Testis (tissue), 3 donors: ENCODE data around the gene NCOR1. TPM values are rescaled to one million over a fixed set of nuclear protein-coding genes. Genes with fewer than 3 reads are reported as not detected.
A peak's percentile ranks its signal among the peaks of the same experiment; 100 is the strongest.

Source experiments
- DNase-seq: peaks from one replicate; pipeline ENCODE4 v3.0.0-alpha.2; 2019
- H3K27ac ChIP-seq, 2 donors: fragments of 200-600 bp; sonication (generic); one replicate each; pipeline ENCODE4 v1.5.1; 2019
- H3K27me3 ChIP-seq: fragments of 200-600 bp; sonication (generic); one replicate; pipeline ENCODE4 v1.5.1; 2019
- H3K36me3 ChIP-seq: fragments of 200-600 bp; sonication (generic); one replicate; pipeline ENCODE4 v1.5.1; 2017; ENCODE audit warnings: low read depth; ENCODE audit errors: missing control alignments
- H3K4me1 ChIP-seq: fragments of 200-600 bp; sonication (generic); one replicate; pipeline ENCODE4 v1.5.1; 2019
- H3K4me3 ChIP-seq, 2 donors: fragments of 200-600 bp; sonication (generic); one replicate each; pipeline ENCODE4 v1.5.1; 2017 to 2019
- H3K9me3 ChIP-seq: fragments of 200-600 bp; sonication (generic); one replicate; pipeline ENCODE4 v1.5.1; 2017
- POLR2A ChIP-seq: fragments of 450-650 bp; IDR thresholded peaks from one replicate; pipeline ENCODE4 v1.6.1; 2017; ENCODE audit warnings: antibody characterized with exemption, mild to moderate bottlenecking, moderate library complexity
- WGBS, 2 donors: methylation state at CpG; one replicate each; pipeline ENCODE4 v1.1.5; 2018; 5-methylcytosine and 5-hydroxymethylcytosine counted together
- intact Hi-C: fragments of 100-400 bp; cut with DNase I; formaldehyde crosslinking; loops from one replicate; pipeline ENCODE4 v1.15.1; 2023; ENCODE audit warnings: low total_unique reads
- polyA plus RNA-seq: library from polyadenylated mRNA; stranded (reverse); fragments of 350-450 nt; fragmentation: Illumina TruSeq; extraction: RNeasy Lipid Tissue Mini Kit (QIAGEN cat#74804); gene quantifications from one replicate; pipeline ENCODE4 v1.2.3, GENCODE V29; 2014; ENCODE audit warnings: low read depth, low replicate concordance; ENCODE audit not compliant: insufficient read depth
- total RNA-seq, 2 donors: library from RNA; depleted of rRNA; stranded (reverse); fragments of >200 nt; gene quantifications; one replicate each; pipeline ENCODE4 v1.2.3, GENCODE V29; 2016
- TF ChIP-seq, protein P1 (sequence below), 3 experiments: fragments of 450-650 bp in 2 of 3; fragments of 200-600 bp in 1 of 3; sonication (generic) in 1 of 3; IDR thresholded peaks; one replicate each; pipeline ENCODE4 v1.5.1; 2016 to 2019; ENCODE audit warnings: antibody characterized with exemption in 3 of 3, mild to moderate bottlenecking in 2 of 3, moderate library complexity in 1 of 3

NCOR1 gene
- total and polyA plus RNA-seq, 3 donors from 2014 or later: 88.6 to 281 (median 270) TPM

DNA sequence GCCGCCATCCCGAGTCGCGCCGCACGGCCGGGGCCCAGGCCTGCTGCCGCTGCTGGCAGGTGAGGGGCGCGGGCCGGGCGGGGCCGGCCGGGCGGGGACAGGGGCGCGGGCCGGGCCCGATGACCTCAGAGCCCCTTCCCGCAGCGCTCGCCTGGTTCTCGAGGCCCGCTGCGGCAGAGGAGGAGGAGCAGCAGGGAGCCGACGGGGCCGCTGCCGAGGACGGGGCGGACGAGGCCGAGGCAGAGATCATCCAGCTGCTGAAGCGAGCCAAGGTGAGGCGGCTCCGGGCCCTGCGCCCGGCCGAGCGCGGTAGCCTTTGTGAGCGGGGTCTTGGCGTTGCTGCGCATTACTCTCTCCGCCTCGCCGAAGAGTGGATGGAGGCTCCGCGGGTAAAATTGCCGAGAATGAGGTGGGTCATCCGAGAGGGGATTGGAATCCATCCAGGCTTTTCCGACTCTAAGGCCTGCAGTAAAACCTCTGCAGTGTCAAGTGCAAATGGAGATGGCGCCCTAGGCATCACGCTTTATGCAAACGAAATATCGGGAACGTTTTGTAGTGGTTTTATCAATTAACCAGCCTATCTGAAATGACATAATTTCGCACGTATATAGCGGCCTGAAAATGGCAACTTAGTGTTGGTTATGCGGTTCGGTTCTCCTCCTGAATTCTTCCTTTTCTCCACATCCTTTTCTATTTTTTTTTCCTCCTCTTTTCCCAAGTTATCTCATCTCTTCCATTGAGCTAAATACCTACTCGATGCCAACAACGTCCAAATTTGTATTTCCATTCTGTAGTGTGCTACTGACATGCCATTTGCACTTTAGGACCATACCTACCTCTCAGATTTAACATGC is 215.1 kb downstream of the NCOR1 start:
- no peaks in the 10 kb centered on the region for H3K36me3 ChIP-seq
- intact Hi-C loops: no loop called here
- H3K9me3 ChIP-seq: no peaks in the 10 kb centered on the region
- no peaks in the 10 kb centered on the region for H3K27me3 ChIP-seq
- TF ChIP-seq POLR2A: no peak
- WGBS, 2 donors: 1 to 3% methylated on average over 26 to 55 of the region's 64 CpGs
- H3K27ac ChIP-seq: peak overlapping the region; percentile 86 to 96
- peak; percentile 37 for DNase-seq
- peaks cover 6% of the 10 kb centered on the region for H3K4me1 ChIP-seq
- peak overlapping the region; percentile 72 to 85 for H3K4me3 ChIP-seq

DNA sequence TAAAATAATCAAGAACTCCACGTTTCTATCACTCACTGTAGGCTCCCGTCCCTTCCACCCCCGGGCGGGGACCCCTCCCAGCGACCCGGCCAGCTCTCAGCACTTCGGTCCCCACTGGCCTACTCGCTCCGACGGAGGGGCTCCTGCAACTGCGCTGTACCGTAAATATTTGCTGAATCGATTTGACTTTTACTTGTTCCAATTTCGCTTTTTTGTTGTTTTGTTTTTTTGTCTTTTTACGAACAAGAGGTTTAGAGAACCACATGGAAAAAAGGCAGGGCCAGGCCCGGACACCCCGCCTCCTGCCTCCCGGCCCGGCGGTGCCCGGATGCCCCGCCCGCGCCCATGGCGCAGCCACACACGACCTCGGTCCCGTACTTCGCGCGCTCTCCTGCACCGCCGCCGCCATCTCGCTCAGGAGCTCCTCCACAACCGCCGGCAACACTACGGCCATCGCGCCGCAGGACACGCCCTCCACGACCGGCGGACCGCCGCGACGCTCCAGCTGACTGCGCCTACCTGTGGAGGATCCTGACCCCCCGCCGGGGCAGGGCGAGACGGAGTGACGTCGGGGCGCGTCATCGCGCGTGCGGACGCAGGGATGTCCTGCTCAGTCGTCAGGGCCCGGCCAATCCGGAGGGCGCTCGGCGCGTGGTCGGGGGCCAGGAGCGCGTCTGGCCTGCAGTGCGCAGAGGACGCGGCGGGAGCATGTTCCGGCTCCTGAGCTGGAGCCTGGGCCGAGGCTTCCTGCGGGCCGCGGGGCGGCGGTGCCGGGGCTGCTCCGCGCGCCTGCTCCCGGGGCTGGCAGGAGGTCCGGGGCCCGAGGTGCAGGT is 216.0 kb downstream of the NCOR1 start, which contains the start of the genes TTC19 and ZSWIM7:
Gene TTC19 (plus strand): TSS at position 684 of the 833 bp plus-strand sequence. CDS start 25 bp downstream, at position 709.
Gene ZSWIM7 (minus strand): TSS at position 564 of the 833 bp plus-strand sequence. CDS start 110 bp downstream, at position 454.
- peak; percentile 98 for DNase-seq
- TF ChIP-seq, protein P1, sequence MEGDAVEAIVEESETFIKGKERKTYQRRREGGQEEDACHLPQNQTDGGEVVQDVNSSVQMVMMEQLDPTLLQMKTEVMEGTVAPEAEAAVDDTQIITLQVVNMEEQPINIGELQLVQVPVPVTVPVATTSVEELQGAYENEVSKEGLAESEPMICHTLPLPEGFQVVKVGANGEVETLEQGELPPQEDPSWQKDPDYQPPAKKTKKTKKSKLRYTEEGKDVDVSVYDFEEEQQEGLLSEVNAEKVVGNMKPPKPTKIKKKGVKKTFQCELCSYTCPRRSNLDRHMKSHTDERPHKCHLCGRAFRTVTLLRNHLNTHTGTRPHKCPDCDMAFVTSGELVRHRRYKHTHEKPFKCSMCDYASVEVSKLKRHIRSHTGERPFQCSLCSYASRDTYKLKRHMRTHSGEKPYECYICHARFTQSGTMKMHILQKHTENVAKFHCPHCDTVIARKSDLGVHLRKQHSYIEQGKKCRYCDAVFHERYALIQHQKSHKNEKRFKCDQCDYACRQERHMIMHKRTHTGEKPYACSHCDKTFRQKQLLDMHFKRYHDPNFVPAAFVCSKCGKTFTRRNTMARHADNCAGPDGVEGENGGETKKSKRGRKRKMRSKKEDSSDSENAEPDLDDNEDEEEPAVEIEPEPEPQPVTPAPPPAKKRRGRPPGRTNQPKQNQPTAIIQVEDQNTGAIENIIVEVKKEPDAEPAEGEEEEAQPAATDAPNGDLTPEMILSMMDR (IDR thresholded peaks at IDR 0.05): peak in 1 of 3 experiments; percentile 18
- TF ChIP-seq POLR2A: peak; percentile 27
- H3K4me3 ChIP-seq: peak within 1 kb of the TSS; percentile 72 to 85
- H3K27me3 ChIP-seq: no peaks in the 10 kb centered on the region
- H3K4me1 ChIP-seq: peaks cover 6% of the 10 kb centered on the region
- intact Hi-C loops: no loop called here
- peak within 1 kb of the TSS; percentile 86 to 96 for H3K27ac ChIP-seq
- 0 to 1% methylated on average over 50 to 58 of the region's 91 CpGs for WGBS, 2 donors
- no peaks in the 10 kb centered on the region for H3K36me3 ChIP-seq
- no peaks in the 10 kb centered on the region for H3K9me3 ChIP-seq

DNA sequence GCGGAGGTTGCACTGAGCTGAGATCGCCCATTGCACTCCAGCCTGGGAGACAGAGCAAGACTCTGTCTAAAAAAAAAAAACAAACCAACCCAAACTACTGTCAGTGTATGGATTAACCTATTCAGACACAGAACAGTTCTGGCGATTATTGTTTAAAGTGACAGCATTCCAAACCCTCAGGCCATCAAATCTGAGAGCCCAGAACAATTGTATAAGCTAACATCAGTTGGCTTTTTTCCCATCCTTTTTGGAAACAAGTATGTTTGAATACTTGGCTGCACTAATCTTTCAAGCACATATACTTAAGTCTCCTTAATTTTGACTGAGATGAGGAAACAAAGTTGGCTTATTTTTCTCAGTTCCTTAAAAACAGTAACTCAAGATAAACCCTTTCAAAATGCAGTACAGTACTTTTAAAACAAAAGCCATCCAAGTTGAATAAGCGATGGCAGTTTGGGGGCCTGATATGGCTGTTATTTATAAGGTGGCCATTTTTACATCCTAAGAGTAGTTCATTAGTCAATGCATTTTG is 217.2 kb downstream of the NCOR1 start:
- no peak for DNase-seq
- Histone ChIP-seq H3K36me3 (no peaks in the 10 kb centered on the region), H3K27ac (no peak overlapping the region), H3K27me3 (no peaks in the 10 kb centered on the region), H3K9me3 (no peaks in the 10 kb centered on the region), H3K4me3 (no peak overlapping the region), H3K4me1 (peaks cover 6% of the 10 kb centered on the region)
- TF ChIP-seq, protein P1 (IDR thresholded peaks at IDR 0.05): no peak
- intact Hi-C loops: no loop called here
- 74 to 80% methylated on average over 4 of the region's 4 CpGs for WGBS, 2 donors

DNA sequence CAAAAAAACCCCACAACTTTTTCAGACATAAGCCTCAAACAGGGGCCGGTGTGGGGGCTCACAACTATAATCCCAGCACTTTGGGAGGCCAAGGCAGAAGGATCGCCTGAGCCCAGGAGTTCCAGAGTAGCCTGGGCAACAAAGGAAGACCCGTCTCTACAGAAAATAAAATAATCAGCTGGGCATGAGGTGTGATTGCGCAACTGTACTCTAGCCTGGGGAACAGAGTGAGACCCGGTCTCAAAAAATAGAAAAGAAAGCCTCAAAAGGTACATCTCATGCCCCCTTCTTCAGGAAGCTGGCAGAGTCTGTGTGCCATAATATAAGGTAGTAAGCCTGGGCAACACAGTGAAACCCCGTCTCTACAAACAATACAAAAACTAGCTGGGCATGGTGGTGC is 219.0 kb downstream of the NCOR1 start:
- no peak for TF ChIP-seq POLR2A
- TF ChIP-seq, protein P1 (IDR thresholded peaks at IDR 0.05): no peak
- Histone ChIP-seq H3K4me3 (no peak overlapping the region), H3K4me1 (peaks cover 6% of the 10 kb centered on the region), H3K9me3 (no peaks in the 10 kb centered on the region), H3K27me3 (no peaks in the 10 kb centered on the region), H3K36me3 (no peaks in the 10 kb centered on the region), H3K27ac (no peak overlapping the region)
- no peak for DNase-seq
- intact Hi-C loops: no loop called here
- 74 to 75% methylated on average over 6 of the region's 6 CpGs for WGBS, 2 donors
